NCI-H2227 (cell line): ENCODE results near the gene ABCD2.
"Not testable (repeated sequence)": the region's sequence is repeated elsewhere in the genome, so short reads cannot be mapped to it uniquely, and the experiment has no call there.

Experiments
- DNase-seq: peaks from one replicate; lab custom pipeline; 2025; ENCODE audit not compliant: unreplicated experiment; lab: John Stamatoyannopoulos, UW

The ABCD2 gene

GRCh38 chr12:39612250-39612649, 7.4 kb downstream of the ABCD2 start:
- no peak for DNase-seq

GRCh38 chr12:39611818-39612217, 7.8 kb downstream of the ABCD2 start:
- DNase-seq, result no peak

- no peak for DNase-seq
These were observed 9.1 kb downstream of the ABCD2 start for GRCh38 chr12:39610436-39611025.

DNA sequence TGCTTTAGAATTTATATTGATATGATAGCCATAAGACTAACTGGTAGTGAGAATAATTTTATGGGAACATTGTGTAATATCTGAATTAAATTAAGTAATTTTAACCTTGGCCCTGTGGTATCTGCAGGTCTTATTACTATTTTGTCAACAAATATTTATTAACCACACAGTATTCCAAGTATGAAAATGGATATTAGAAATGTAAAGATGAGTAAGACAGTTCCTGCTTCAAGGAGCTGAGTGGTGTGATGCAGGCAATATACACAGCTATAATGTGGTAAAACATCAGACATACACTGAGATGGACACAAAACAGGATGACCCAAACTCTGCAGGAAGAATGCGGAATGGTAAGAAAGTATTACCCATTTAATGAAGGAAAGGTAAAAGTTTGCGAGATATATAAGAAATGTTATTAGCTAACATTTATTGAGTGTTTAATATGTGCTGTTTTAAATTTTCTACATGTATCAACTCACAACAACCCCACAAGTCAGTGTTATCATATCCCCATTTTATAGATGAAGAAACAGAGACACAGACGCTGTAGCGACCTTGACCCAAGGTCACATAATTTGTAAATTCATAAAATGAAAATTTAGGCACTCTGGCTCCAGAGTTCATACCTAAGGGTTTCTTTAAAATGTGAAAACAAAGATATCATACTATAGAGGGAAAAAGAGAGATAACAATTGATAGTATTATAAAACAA, 12.7 kb downstream of the ABCD2 start:
- no peak for DNase-seq

GRCh38 chr12:39605996-39606395, 13.6 kb downstream of the ABCD2 start:
- DNase-seq, result no peak

- DNase-seq, result no peak
These were observed 14.1 kb downstream of the ABCD2 start for GRCh38 chr12:39605501-39605900.

GRCh38 chr12:39603065-39603464, 16.5 kb downstream of the ABCD2 start:
- no peak for DNase-seq

DNA sequence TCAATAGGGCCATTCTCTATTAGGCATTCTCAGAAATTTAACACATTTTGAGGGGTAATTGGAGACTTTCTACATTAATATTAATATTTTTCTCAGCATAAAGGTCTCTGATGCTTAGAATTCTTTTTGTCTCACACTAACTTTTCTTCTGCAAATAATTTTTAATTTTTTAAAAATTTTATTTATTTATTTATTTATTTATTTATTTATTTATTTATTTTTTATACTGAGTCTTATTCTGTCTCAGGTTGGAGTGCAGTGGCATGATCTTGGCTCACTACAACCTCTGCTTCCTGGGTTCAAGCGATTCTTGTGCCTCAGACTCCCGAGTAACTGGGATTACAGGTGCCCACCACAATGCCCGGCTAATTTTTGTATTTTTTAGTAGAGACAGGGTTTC, 17.7 kb downstream of the ABCD2 start:
- DNase-seq, result not testable (repeated sequence)

DNA sequence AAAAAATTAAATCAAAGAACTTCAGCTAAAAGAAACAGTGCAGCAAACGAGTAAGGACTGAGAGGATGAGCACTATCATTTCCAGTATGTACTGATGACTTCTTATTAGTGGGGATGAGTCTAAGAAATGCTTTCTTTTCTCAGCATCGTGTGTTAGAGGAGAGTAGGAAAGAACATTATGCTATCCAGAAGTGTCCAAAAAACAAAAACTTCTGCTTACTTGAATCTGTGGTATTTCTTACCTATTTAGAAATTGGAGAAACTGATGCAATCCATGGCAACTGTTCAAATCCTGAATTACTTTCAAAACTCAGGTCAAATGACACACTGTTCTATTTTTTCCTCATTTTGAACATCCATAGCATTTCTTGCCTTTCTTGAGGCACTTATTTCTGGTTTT, 23.7 kb downstream of the ABCD2 start:
- no peak for DNase-seq

DNA sequence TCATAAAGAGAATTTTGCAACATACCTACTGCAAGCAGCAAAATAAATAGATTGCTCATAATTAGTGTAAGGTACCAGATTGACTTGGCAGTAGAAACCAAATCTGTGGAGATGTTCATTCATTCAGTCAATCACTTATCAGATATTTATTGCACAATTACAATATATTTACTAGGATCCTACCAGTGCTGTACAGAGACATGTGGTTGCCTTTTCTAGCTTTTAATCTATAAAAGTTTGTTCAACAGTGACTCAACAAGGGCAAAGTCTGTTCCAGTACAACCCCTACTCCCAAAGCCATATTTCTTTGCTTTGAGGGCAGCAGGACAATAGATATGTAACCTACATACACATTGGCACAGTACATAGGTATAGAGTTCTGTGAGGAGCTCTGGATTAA, 27.3 kb downstream of the ABCD2 start:
- DNase-seq, result no peak

DNA sequence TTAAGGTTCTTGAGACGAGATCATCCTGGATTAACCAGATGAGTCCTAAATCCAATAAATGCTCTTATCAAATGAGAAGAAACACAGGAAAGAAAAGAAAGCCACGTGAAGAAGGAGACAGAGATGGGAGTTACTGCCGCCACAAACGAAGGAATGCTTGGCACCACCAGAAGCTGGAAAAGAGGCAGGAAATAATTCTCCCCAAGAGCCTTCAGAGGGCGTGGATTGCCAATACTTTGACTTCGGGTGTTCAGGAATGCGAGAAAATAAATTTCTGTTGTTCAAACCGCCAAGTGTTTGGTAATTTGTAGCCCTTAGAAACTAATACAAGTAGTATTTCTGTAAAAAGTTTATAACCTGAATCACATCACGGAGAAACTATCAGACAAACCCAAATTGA, 31.3 kb downstream of the ABCD2 start:
- no peak for DNase-seq

GRCh38 chr12:39587225-39587624, 32.4 kb downstream of the ABCD2 start:
- no peak for DNase-seq

DNA sequence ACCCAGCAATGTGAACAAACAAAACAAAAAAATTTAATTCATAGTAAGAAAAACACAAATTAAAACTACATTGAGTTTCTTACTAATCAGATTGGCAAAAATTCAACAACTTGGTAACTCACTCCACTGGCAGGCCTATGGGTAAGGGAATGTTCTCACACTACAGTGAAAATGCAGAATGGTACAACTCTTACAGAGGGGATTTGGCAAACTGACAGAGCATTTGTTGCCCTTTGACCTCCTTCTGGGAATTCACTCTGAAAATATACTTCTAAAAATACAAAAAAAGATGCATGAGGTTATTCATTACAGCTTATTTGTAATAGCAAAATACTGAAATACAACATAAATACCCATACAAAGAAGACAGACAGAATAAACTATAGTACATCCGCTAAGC, 32.8 kb downstream of the ABCD2 start:
- DNase-seq, result no peak

DNA sequence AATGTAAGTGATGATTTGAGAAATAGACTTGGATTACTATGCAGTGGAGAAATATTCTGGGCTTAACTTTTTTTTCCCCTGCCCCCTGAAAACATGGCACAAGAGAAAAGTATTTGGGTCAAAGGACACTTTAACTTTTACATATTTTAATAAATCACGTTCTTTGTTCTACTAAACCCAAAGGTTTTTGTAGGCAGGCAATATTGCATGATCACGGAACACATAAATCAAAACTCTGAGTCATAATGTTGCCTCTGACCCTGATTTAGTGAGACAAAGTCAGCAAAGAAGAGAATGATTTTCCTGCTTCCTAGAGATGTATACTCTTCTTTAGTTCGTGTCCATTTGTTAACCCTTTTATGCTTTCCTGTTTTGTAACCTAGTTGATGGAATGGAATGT, 38.0 kb downstream of the ABCD2 start:
- no peak for DNase-seq

GRCh38 chr12:39575498-39575875, 44.1 kb downstream of the ABCD2 start:
- no peak for DNase-seq

- no peak for DNase-seq
These were observed 44.7 kb downstream of the ABCD2 start for GRCh38 chr12:39574785-39575497.

- no peak for DNase-seq
These were observed 45.2 kb downstream of the ABCD2 start for GRCh38 chr12:39574378-39574777.

DNA sequence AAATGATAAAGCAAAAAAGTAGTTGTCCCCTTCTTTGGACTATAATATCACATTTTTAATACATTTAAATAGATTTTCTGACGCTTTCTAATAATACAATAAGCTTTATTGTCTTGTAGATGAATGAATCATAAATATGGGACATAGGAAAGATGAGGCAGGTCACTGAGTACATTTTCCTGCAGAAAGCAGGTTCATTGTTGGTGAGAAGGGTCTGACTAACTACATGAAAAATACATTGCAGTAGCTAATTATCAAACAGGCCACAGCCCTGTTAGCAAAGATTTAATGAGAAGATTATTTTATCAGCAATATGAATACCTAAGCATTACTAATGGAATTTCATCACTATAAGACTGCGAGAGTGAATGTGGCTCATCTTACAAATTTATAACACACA, 45.6 kb downstream of the ABCD2 start:
- DNase-seq, result no peak

- no peak for DNase-seq
These were observed 47.1 kb downstream of the ABCD2 start for GRCh38 chr12:39572551-39572950.

DNA sequence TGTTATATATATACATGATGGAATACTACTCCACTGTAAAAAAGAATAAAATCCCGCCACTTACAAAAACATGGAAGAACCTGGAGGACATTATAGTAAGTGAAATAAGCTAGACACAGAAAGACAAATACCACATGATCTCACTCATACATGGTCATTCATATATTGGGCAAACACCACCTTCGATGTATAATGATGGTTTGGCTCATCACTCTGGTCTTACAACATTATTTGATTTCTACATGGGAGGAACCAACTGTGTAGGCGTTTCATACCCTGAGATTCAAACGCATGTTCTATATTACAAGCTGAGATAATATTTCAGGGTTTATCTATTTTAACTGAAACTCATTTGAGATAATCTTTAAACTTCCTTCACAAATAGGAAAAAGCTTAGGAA, 48.3 kb downstream of the ABCD2 start:
- DNase-seq, result no peak

- no peak for DNase-seq
These were observed 66.1 kb downstream of the ABCD2 start for GRCh38 chr12:39553476-39553875.

- DNase-seq, result not testable (repeated sequence)
These were observed 75.4 kb downstream of the ABCD2 start for GRCh38 chr12:39544211-39544610.
